NCI-H1694 treated with DMSO at 0.1 percent for 48 hours (cell line): ENCODE results near the gene FOXJ3.

ENCODE experiments used
- DNase-seq: peaks from one replicate; lab custom pipeline; 2025; lab: John Stamatoyannopoulos, UW

FOXJ3 gene

GRCh38 chr1:42167611-42168390 lies 167.2 kb downstream of the FOXJ3 start:
- no peak for DNase-seq

GRCh38 chr1:42165511-42166210 lies 169.4 kb downstream of the FOXJ3 start:
- DNase-seq = no peak

GRCh38 chr1:42164551-42165420 lies 170.2 kb downstream of the FOXJ3 start, which contains the start of gene GUCA2A:
TSS of gene GUCA2A (minus strand) at chr1:42164745. CDS start at chr1:42164712, 33 bp downstream.
- no peak for DNase-seq

GRCh38 chr1:42163536-42164503 lies 171.2 kb downstream of the FOXJ3 start:
- DNase-seq = peak; percentile 12

- DNase-seq = no peak
Observed at GRCh38 chr1:42163114-42163513, 171.9 kb downstream of the FOXJ3 start.

- no peak for DNase-seq
Observed at GRCh38 chr1:42162181-42162580, 172.9 kb downstream of the FOXJ3 start.

GRCh38 chr1:42158189-42158588 lies 176.8 kb downstream of the FOXJ3 start:
- no peak for DNase-seq

GRCh38 chr1:42157667-42158066 lies 177.4 kb downstream of the FOXJ3 start:
- no peak for DNase-seq

- DNase-seq = no peak
Observed at GRCh38 chr1:42155362-42155761, 179.7 kb downstream of the FOXJ3 start.

- no peak for DNase-seq
Observed at GRCh38 chr1:42154685-42155084, 180.3 kb downstream of the FOXJ3 start.

GRCh38 chr1:42153624-42154023 lies 181.4 kb downstream of the FOXJ3 start:
- DNase-seq = no peak

GRCh38 chr1:42152907-42153600 lies 182.0 kb downstream of the FOXJ3 start, which contains the start of gene GUCA2B:
TSS of gene GUCA2B (plus strand) at chr1:42153410. CDS start at chr1:42153451, 41 bp downstream.
- no peak for DNase-seq

- DNase-seq = no peak
Observed at GRCh38 chr1:42152119-42152518, 182.9 kb downstream of the FOXJ3 start.

- DNase-seq = no peak
Observed at GRCh38 chr1:42150651-42151050, 184.4 kb downstream of the FOXJ3 start.

- DNase-seq = no peak
Observed at GRCh38 chr1:42148166-42148565, 186.9 kb downstream of the FOXJ3 start.

GRCh38 chr1:42146626-42147320 lies 188.3 kb downstream of the FOXJ3 start:
- DNase-seq = peak; percentile 20

- no peak for DNase-seq
Observed at GRCh38 chr1:42145764-42146625, 189.0 kb downstream of the FOXJ3 start.

GRCh38 chr1:42145389-42145716 lies 189.7 kb downstream of the FOXJ3 start:
- DNase-seq = no peak
